Inferior parietal cortex (tissue), 1 donor: ENCODE data around the gene RHBDD1.

Source experiments
- DNase-seq: peaks from one replicate; pipeline ENCODE4 v3.0.0-alpha.2; 2016; ENCODE audit errors: extremely low spot score

RHBDD1 gene

GRCh38 chr2:226915846-226916360, 80.0 kb downstream of the RHBDD1 start:
- DNase-seq: no peak

- DNase-seq: no peak
These were observed 80.8 kb downstream of the RHBDD1 start for GRCh38 chr2:226916669-226917068.

- no peak for DNase-seq
These were observed 96.6 kb downstream of the RHBDD1 start for GRCh38 chr2:226932443-226932842.

GRCh38 chr2:226934546-226935201, 98.8 kb downstream of the RHBDD1 start:
- DNase-seq: no peak

GRCh38 chr2:226943862-226944620, 108.2 kb downstream of the RHBDD1 start:
- no peak for DNase-seq

- DNase-seq: no peak
These were observed 117.4 kb downstream of the RHBDD1 start for GRCh38 chr2:226953206-226953605.

GRCh38 chr2:226953826-226954225, 118.0 kb downstream of the RHBDD1 start:
- DNase-seq: no peak

GRCh38 chr2:226956659-226957058, 120.8 kb downstream of the RHBDD1 start:
- DNase-seq: no peak

- no peak for DNase-seq
These were observed 123.6 kb downstream of the RHBDD1 start for GRCh38 chr2:226959418-226959817.

GRCh38 chr2:226962176-226962773, 126.4 kb downstream of the RHBDD1 start:
- no peak for DNase-seq

GRCh38 chr2:226963528-226963927, 127.7 kb downstream of the RHBDD1 start:
- DNase-seq: no peak

GRCh38 chr2:226965376-226965775, 129.5 kb downstream of the RHBDD1 start:
- no peak for DNase-seq

- DNase-seq: no peak
These were observed 133.7 kb downstream of the RHBDD1 start for GRCh38 chr2:226969417-226970080.

GRCh38 chr2:226970362-226970761, 134.5 kb downstream of the RHBDD1 start:
- no peak for DNase-seq

GRCh38 chr2:226971084-226971483, 135.2 kb downstream of the RHBDD1 start:
- DNase-seq: no peak

GRCh38 chr2:226971770-226972169, 135.9 kb downstream of the RHBDD1 start:
- no peak for DNase-seq

GRCh38 chr2:226973816-226974215, 138.0 kb downstream of the RHBDD1 start:
- no peak for DNase-seq

- DNase-seq: no peak
These were observed 141.9 kb downstream of the RHBDD1 start for GRCh38 chr2:226977775-226978190.

GRCh38 chr2:226978300-226978699, 142.4 kb downstream of the RHBDD1 start:
- DNase-seq: no peak

- DNase-seq: peak; percentile 55
These were observed 143.2 kb downstream of the RHBDD1 start for GRCh38 chr2:226979004-226979403.

GRCh38 chr2:226981791-226982326, 146.0 kb downstream of the RHBDD1 start:
- no peak for DNase-seq
